HG02852 (cell line): ENCODE data around the gene DHRS9.
"Not testable (repeated sequence)": the region's sequence is repeated elsewhere in the genome, so short reads cannot be mapped to it uniquely, and the experiment has no call there.

Source experiments
- ATAC-seq: cut with Tn5 transposase; IDR thresholded peaks from one replicate; pipeline ENCODE4 v1.9.1; 2021; ENCODE audit warnings: mild to moderate bottlenecking, moderate library complexity; ENCODE audit not compliant: unreplicated experiment

DHRS9 gene

DNA sequence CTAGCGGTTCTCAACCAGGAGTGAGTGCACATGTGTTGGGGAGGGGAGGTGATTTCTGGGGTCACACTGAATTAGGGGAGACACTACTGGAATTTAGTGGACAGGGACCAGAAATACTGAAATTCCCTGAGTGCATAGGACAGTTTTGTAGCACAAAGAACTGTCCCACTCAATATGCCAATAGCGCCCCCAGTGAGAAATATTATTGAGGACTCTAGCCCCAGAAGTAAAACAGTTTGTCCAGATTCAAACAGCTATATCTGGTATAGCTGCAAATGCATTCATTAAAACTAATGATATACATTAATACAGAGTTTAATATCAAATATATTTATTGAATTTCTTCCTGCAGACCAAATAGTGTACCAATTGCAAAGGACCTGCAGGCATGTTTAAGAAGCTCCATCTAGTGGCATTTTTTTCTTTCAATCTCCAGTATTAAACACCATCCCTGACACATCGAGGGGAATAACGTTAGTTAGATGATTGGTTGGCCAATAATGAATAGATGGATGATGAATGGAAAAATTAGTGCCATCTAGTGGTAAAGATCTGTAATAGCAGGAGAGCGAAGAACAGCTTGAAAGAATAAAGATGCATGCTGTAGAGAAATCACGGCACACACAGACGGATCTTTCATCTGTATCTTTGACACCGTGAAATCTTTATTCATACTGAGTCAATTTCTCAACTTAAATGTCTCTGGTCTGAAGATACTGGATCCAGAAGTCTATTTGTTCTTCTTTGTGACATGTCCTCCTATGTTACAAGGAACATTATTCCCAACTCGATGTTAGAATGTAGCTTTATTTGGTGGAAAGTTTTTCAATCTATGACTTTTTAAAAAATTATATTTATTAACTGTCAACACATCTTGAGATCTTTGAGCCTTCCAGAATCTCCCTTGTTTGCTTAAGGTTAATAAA is 62.5 kb downstream of the DHRS9 start:
- no peak for ATAC-seq

DNA sequence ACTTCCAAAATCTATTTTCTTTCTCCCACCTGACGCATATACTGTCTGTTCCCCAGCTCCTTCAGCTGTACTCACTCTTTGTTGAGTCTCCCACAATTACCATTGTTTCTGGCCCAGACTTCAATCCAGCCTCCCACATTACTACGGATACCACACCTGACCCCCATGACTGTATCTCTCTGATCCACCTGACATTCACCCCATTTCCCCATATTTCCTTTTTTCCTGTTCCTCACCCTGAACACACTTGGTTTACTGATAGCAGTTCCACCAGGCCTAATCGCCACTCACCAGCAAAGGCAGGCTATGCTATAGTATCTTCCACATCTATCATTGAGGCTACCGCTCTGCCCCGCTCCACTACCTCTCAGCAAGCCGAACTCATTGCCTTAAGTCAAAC is 64.9 kb downstream of the DHRS9 start:
- not testable (repeated sequence) for ATAC-seq

DNA sequence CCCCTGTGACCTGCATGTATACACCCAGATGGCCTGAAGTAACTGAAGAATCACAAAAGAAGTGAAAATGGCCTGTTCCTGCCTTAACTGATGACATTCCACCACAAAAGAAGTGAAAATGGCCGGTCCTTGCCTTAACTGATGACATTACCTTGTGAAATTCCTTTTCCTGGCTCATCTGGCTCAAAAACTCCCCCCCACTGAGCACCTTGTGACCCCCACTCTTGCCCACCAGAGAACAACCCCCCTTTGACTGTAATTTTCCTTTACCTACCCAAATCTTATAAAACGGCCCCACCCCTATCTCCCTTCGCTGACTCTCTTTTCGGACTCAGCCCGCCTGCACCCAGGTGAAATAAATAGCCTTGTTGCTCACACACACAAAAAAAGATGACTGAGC is 67.1 kb downstream of the DHRS9 start:
- not testable (repeated sequence) for ATAC-seq

DNA sequence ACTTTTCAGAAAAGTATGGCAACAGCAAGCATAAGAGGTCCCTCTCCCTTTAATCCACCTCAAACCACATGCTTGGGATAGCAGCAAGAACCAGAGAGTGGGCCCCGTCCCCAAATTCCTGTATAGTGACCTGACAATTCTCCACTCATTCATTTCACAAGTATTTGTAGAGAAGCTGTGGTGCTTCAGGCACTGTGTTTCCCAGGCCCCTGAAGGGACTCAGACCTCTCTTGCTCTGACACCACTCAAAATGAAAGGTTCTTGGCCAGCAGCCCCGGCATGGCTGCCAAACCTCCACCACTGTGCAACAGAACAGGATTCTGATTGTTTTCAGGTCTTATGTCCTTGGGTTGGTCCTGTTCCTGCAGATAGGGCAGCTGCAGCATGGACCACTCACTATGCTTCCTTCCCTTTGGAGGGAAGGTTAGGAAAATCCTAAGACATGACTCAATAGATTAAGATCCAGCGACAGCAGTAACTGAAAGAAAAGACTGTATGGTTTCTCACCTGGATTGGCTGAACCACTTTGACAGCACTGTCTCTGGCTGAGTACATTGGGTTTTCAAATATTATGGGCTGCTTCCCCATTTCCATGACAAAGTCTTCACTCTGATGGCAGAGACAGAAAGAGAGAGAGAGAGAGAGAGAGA is 67.6 kb downstream of the DHRS9 start:
- ATAC-seq, result no peak

DNA sequence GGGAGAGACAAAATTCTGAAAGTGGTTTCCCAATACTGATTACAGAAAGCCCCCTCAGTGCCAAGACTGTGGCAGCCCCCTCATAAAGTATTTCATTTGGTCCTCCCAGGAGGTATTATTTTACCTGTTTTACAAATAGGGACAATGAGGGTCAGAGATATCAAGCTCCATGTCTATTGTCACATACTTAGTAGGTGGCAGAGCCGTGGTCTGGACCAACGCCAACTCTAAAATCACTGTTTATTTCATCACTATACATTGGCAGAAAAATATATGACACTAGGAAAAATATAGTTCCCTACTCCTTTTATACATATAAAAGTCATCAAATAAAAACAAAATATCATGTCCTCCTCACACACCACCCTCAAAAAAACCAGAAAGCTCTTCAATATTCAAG is 68.6 kb downstream of the DHRS9 start:
- no peak for ATAC-seq

DNA sequence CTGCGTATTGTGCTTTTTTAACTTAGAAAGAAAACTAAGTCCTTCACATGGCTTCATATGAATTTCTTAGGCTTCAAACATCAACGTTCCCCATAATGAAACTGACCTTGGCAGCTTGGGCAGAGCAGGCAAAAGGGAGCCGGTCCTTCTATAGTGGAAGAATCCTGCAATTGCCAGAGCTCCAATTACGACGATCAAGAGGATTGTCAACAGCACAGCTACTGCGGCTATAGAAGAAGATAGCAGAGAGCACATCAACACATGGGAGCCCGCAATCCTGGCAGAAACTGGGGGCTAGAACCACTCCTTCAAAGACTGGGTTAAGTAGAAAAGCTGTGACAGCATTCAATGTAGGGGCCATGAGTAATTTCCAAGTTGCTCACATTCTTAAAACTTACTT is 69.8 kb downstream of the DHRS9 start:
- no peak for ATAC-seq

DNA sequence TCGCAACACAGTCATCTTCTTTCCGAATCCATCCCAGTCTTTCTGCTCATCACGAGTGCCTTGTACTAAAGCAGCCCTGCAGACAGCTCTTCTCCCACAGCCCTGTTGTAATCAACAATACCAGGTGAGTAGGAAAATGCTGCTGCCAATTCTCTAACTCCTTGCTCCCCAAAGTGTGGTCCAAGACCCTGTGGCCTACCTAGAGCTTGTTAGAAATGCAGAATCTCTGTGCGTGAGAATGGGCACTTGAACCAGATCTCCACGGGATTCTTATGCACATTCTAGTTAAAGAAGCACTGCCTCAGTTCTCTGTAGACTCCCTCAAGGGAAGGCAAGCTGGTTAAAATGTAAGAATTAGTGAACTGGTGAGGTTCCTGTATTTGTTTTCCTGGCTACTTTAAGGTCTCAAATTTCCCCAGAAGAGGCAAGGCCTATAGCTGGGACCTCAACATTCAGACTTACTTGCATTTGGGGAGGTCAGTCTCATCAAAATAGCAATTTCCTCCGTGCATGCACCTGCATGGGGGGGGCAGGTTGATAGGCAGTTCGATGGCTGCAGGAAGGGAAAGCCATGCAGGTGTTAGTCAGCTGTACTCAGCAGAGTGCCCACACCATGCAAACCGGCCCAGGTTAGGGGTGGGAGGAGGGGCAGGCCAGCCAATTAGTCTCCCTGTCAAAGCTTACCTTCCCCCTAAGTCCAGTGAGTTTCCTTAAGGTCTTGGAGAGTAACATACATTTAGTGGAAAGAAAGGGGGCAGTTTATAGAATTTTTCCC is 70.8 kb downstream of the DHRS9 start:
- no peak for ATAC-seq

DNA sequence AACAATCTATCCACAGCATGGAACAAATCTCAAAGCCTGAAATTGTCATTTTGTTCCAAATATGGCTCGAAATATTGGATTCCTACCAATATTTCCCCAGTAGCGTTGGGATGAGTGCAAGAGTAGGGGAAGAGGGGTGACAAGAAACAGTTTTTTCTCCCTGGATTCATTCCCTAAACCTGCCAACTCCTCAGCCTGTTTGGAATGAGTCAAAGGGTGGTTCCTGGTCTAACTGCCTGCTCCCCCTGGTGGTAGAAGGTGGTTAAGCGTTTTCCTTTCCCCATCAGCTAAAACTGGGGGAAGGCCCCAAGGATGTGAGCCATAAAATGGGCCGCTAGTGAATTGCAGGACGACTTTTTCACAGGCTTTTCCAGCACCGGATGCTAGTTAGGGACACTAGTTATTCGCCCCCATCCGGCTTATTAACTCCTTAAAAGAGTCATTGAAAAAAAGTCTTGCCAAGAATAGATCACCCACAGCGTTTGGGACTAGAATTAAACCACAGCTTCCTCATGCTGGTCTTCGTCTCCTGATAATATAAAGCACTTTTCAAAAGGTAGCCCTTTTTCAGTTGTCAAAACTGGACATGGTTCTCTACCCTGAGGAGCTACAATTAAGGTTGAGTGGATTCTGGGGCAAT is 72.5 kb downstream of the DHRS9 start:
- peak; percentile 83 for ATAC-seq

DNA sequence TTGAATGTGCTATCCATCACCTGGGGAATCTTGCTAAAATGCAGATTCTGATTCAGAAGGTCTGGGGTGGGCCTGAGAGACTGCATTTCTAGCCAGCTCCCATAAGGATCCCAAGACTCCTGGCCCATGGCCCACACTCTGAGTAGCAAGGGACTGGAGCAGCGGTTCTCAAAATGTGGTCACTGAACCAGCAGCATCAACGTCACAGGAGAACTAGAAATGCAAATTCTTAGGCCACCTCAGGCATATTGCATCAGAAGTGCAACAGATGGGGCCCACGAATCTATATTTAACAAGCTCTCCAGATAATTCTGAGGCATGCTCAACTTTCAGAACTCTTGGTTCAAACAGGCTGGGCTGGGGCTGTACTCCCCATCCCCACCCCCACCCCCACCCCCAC is 74.6 kb downstream of the DHRS9 start:
- ATAC-seq, result no peak
